Measurements from ENCODE around the gene BCO2. TPM values are rescaled to one million over a fixed set of nuclear protein-coding genes. Genes with fewer than 3 reads are reported as not detected.
A peak's percentile ranks its signal among the peaks of the same experiment; 100 is the strongest.

BCO2 gene
- total and polyA plus RNA-seq, 7 donors = 3.5 to 42.4 (median 5.7) TPM

DNA sequence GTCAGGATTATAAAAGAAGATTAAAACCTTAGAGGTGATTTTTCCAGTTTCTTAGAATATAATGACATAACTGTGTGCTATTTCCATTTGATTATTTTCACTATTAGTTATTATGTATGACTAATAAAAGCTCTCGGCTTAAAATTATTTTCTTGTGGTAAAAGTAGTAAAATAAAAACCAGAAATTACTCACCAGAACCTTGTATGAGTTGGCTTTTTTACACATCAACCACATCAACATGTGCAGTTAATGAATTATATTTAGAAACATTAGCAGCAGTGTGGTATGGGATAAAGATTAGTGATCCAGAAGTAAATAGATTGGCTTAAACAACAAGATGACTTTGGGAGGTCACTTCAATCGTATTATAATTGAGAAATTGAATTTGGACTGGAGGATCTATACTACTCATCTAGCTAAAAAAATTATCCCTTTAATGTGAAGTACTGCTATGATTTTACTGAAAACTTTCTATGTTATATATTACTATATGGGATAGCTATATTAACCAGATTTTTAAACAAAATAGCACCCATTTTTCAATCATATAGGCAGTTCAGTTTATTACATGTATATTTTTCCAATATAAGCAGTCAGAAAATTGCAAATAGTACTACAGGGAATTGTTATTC is 2.8 kb upstream of the BCO2 start:
- intact Hi-C loops (cut with DNase I) = no loop called here
- ATAC-seq (peak in 3 of 4 donors; percentile 38 to 65 (median 55)), DNase-seq (no peak)
- H3K27ac ChIP-seq = peak overlapping the region; percentile 85
- H3K27me3 ChIP-seq (ENCODE audit: insufficient read depth in 3 of 3, low read length in 2 of 3) = no peaks in the 10 kb centered on the region
- peak overlapping the region; percentile 26 for H3K4me3 ChIP-seq
- H3K9me3 ChIP-seq = no peaks in the 10 kb centered on the region
- 30 to 47% (median 35%) methylated on average over 2 of the region's 2 CpGs for WGBS, 3 donors
- TF ChIP-seq, protein P1, sequence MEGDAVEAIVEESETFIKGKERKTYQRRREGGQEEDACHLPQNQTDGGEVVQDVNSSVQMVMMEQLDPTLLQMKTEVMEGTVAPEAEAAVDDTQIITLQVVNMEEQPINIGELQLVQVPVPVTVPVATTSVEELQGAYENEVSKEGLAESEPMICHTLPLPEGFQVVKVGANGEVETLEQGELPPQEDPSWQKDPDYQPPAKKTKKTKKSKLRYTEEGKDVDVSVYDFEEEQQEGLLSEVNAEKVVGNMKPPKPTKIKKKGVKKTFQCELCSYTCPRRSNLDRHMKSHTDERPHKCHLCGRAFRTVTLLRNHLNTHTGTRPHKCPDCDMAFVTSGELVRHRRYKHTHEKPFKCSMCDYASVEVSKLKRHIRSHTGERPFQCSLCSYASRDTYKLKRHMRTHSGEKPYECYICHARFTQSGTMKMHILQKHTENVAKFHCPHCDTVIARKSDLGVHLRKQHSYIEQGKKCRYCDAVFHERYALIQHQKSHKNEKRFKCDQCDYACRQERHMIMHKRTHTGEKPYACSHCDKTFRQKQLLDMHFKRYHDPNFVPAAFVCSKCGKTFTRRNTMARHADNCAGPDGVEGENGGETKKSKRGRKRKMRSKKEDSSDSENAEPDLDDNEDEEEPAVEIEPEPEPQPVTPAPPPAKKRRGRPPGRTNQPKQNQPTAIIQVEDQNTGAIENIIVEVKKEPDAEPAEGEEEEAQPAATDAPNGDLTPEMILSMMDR (IDR thresholded peaks at IDR 0.05) = no peak
- no peaks in the 10 kb centered on the region for H3K36me3 ChIP-seq (ENCODE audit: insufficient read depth in 1 of 2, low read depth in 1 of 2)
- peaks cover 28% of the 10 kb centered on the region for H3K4me1 ChIP-seq

DNA sequence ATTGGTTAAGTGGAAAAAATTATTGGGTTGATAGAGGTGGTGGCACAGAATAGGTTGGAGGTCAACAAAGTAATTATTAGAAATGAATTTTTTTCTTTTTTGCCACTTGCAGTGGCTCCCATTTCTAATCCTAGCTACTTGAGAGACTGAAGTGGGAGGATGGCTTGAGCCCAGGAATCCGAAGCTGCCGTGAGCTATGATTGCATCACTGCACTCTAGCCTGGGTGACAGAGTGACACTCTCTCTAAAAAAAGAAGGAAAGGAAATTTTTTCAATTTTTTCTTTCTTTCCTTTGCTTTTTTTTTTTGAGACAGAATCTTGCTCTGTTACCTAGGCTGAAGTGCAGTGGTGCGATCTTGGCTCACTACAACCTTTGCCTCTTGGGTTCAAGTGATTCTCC is 2.2 kb upstream of the BCO2 start:
- peaks cover 29% of the 10 kb centered on the region for H3K4me1 ChIP-seq
- intact Hi-C loops (cut with DNase I) = no loop called here
- peak; percentile 65 to 77 (median 72) for ATAC-seq
- 42 to 59% (median 44%) methylated on average over 3 of the region's 3 CpGs for WGBS, 3 donors
- TF ChIP-seq, protein P1 (IDR thresholded peaks at IDR 0.05) = no peak
- no peaks in the 10 kb centered on the region for H3K9me3 ChIP-seq
- DNase-seq = peak in 1 of 2 donors; percentile 20
- peak overlapping the region; percentile 26 for H3K4me3 ChIP-seq
- H3K36me3 ChIP-seq (ENCODE audit: insufficient read depth in 1 of 2, low read depth in 1 of 2) = no peaks in the 10 kb centered on the region
- H3K27me3 ChIP-seq (ENCODE audit: insufficient read depth in 3 of 3, low read length in 2 of 3) = no peaks in the 10 kb centered on the region
- H3K27ac ChIP-seq = peak overlapping the region; percentile 85

DNA sequence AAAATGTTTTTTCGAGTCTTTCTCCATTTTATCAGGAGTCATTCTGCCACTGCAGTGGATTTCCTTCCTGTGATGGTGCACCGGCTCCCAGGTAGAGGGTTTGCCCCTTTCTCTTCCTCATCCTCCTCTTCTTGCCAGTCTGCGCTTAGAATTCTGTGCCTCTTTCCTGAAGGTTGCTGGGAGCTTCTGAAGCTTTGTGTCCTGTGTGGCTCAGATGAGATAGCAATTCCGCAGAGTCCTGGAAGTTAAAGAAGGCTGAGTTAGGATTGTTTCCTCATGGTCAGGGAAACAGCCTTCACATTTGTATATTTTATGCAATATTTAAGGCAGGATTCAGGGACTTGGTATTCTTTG is 264 bp downstream of the BCO2 start:
- TF ChIP-seq, protein P1 (IDR thresholded peaks at IDR 0.05) = no peak
- intact Hi-C loops (cut with DNase I) = loop anchor here in 1 of 2 donors (5.0 kb wide), 1 partner anchor 63 kb away; no protein-coding TSS in a partner anchor

DNA sequence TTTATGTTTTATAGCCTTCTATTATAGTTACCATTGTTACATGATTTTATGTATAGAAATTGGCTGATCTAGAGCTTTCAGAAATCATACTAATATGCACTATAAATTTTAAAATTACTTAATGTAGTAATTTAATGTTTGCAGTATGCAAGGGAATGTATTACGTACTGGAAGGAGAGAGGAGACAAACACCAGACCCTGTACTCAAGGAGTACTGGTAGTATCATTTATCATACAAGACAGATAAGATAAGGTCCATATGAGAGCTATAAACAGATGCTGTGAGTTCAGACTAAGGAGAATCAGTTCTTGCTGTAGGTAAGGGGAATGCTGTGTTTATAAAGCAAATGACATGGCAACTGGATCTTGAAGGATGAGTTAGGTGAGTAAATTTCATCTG is 765 bp downstream of the BCO2 start:
- DNase-seq = no peak
- Histone ChIP-seq H3K27me3 (ENCODE audit: insufficient read depth in 3 of 3, low read length in 2 of 3) (no peaks in the 10 kb centered on the region), H3K4me3 (peak overlapping the region; percentile 65), H3K4me1 (peaks cover 35% of the 10 kb centered on the region), H3K27ac (peak overlapping the region; percentile 85), H3K9me3 (no peaks in the 10 kb centered on the region), H3K36me3 (ENCODE audit: insufficient read depth in 1 of 2, low read depth in 1 of 2) (peaks cover 0 to 7% of the 10 kb centered on the region in 2 donors)
- TF ChIP-seq, protein P1 (IDR thresholded peaks at IDR 0.05) = no peak
- intact Hi-C loops (cut with DNase I) = loop anchor here (2.0 to 5.0 kb wide), 2 partner anchors 61 to 64 kb away; no protein-coding TSS in a partner anchor
- no peak for ATAC-seq
- WGBS, 3 donors = 37 to 75% (median 55%) methylated on average over 1 of the region's 1 CpG

More for the DNA sequence above, 264 bp downstream of the BCO2 start:
- Histone ChIP-seq H3K27me3 (ENCODE audit: insufficient read depth in 3 of 3, low read length in 2 of 3) (no peaks in the 10 kb centered on the region), H3K36me3 (ENCODE audit: insufficient read depth in 1 of 2, low read depth in 1 of 2) (peaks cover 0 to 7% of the 10 kb centered on the region in 2 donors), H3K4me3 (peak overlapping the region; percentile 65), H3K4me1 (peaks cover 35% of the 10 kb centered on the region), H3K9me3 (no peaks in the 10 kb centered on the region), H3K27ac (peak overlapping the region; percentile 85)
- DNase-seq = no peak
- ATAC-seq = peak; percentile 6 to 43 (median 38)
- WGBS, 3 donors = 9 to 17% (median 14%) methylated on average over 4 of the region's 4 CpGs

Measured in psoas muscle (tissue), 8 donors.